HG03039 (cell line): ENCODE results near the gene ADAMTS10.
"Not testable (repeated sequence)": the region's sequence is repeated elsewhere in the genome, so short reads cannot be mapped to it uniquely, and the experiment has no call there.

Experiments used
- ATAC-seq: cut with Tn5 transposase; IDR thresholded peaks from one replicate; pipeline ENCODE4 v1.9.1; 2021; ENCODE audit warnings: mild to moderate bottlenecking, moderate library complexity; ENCODE audit not compliant: unreplicated experiment

ADAMTS10 gene

GRCh38 chr19:8610041-8610935, at the start of gene ADAMTS10:
Gene ADAMTS10, minus strand, starts transcription at chr19:8610715. Its CDS starts 5,005 bp downstream, at chr19:8605710.
- ATAC-seq, result no peak

- no peak for ATAC-seq
Observed at GRCh38 chr19:8659905-8660304, 49.4 kb upstream of the ADAMTS10 start.

GRCh38 chr19:8657869-8658268, 47.4 kb upstream of the ADAMTS10 start:
- no peak for ATAC-seq

GRCh38 chr19:8655340-8655709, 44.8 kb upstream of the ADAMTS10 start:
- no peak for ATAC-seq

GRCh38 chr19:8654591-8655339, 44.2 kb upstream of the ADAMTS10 start:
- no peak for ATAC-seq

- no peak for ATAC-seq
Observed at GRCh38 chr19:8648240-8648639, 37.7 kb upstream of the ADAMTS10 start.

GRCh38 chr19:8643860-8644653, 33.5 kb upstream of the ADAMTS10 start:
- ATAC-seq, result no peak

GRCh38 chr19:8642561-8642960, 32.0 kb upstream of the ADAMTS10 start:
- no peak for ATAC-seq

- no peak for ATAC-seq
Observed at GRCh38 chr19:8641908-8642547, 31.5 kb upstream of the ADAMTS10 start.

- no peak for ATAC-seq
Observed at GRCh38 chr19:8641221-8641907, 30.8 kb upstream of the ADAMTS10 start.

- no peak for ATAC-seq
Observed at GRCh38 chr19:8640402-8641004, 30.0 kb upstream of the ADAMTS10 start.

GRCh38 chr19:8639821-8640401, 29.4 kb upstream of the ADAMTS10 start:
- ATAC-seq, result no peak

GRCh38 chr19:8638078-8638619, 27.6 kb upstream of the ADAMTS10 start:
- ATAC-seq, result no peak

- ATAC-seq, result not testable (repeated sequence)
Observed at GRCh38 chr19:8637070-8637469, 26.6 kb upstream of the ADAMTS10 start.

GRCh38 chr19:8635422-8635821, 24.9 kb upstream of the ADAMTS10 start:
- ATAC-seq, result no peak

GRCh38 chr19:8631425-8631819, 20.9 kb upstream of the ADAMTS10 start:
- no peak for ATAC-seq

GRCh38 chr19:8630796-8631424, 20.4 kb upstream of the ADAMTS10 start:
- ATAC-seq, result no peak

- no peak for ATAC-seq
Observed at GRCh38 chr19:8629996-8630683, 19.6 kb upstream of the ADAMTS10 start, which contains the start of gene NFILZ. Gene NFILZ, plus strand, starts transcription at chr19:8630633. Its CDS starts 46,133 bp downstream, at chr19:8676766.
